ENCODE measurements around the gene EFCC1.

The EFCC1 gene, protein sequence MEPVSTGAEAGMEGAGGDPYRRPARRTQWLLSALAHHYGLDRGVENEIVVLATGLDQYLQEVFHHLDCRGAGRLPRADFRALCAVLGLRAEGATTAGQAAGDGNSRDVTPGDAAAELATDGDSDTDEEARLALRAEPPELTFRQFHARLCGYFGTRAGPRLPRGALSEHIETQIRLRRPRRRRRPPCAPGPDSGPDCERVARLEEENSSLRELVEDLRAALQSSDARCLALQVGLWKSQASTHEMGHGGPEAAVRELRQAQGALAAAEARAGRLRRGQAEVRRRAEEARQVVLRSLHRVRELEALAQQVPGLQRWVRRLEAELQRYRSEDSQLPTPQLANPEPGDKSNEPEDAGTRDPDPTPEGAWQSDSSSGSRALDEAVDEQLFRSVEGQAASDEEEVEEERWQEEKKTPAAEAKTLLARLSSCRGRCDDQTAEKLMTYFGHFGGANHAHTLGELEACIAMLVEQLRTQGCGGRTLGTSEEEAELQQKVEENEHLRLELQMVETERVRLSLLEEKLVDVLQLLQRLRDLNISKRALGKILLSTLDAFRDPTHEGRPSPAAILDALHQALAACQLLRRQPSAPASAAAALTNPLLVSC

DNA sequence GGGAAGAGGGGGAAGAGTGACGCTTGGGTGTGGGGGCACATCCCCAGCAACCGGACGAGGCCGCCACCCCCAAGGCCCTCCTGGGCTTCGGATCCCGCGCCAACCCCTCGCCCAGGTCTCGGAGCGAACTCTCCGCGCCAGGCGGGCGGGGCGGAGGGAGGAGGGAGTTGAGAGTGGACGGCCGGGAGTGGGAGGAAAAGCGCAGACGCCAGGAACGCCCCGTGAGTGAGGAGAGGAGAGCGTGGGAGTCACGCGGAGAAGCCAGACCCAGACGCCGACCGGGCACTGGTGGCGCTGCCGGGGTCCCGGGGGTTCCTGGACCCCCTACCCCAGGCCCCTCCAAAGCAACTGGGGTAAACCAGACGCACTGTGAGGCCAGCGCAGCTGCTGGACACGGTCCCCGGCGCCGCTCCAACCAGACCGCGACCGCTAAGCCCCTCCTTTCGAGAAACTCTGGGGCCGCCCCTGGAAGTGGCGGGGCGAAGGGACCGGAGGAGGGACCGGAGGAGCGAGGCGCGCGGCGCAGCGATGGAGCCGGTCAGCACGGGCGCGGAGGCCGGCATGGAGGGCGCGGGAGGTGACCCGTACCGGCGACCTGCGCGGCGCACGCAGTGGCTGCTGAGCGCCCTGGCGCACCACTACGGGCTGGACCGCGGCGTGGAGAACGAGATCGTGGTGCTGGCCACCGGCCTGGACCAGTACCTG is at the start of gene EFCC1:
TSS of gene EFCC1 (plus strand) at position 204 of the 705 bp plus-strand sequence. CDS start at position 529, 325 bp downstream.
- no peak for DNase-seq (ENCODE audit: insufficient read length, low spot score)
- no peak for FAIRE-seq

DNA sequence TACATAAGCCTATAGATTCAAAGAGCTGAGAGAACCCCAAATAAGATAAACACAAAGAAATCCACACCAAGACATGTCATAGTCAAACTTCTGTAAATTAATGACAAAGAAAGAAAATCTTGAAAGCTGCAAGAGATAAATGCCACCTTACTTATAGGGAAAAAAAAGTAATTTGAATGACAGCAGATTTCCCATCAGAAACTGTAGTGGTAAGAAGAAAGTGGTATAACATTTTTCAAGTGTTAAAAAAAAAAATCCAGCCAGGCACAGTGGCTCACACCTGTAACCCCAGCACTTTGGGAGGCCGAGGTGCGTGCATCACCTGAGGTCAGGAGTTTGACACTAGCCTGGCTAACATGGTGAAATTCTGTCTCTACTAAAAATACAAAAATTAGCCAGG is 44.7 kb upstream of the EFCC1 start:
- FAIRE-seq (no peak), DNase-seq (ENCODE audit: insufficient read length, low spot score) (no peak)

DNA sequence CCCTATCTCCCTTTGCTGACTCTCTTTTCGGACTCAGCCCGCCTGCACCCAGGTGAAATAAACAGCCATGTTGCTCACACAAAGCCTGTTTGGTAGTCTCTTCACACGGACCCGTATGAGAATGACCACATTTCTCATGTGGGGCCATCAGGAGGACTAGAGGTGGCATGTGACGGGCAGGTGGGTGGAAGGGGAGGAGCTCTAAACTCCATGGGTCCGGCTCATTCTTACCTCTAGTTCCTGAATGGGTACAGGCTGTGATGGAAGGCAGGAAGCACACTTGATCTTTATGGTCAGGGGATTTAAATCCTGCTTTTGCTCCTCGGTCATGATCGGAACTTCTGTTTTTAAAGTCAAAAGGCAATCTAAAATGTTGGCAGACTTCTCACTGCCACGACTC is 35.8 kb upstream of the EFCC1 start:
- FAIRE-seq, result no peak
- no peak for DNase-seq (ENCODE audit: insufficient read length, low spot score)

DNA sequence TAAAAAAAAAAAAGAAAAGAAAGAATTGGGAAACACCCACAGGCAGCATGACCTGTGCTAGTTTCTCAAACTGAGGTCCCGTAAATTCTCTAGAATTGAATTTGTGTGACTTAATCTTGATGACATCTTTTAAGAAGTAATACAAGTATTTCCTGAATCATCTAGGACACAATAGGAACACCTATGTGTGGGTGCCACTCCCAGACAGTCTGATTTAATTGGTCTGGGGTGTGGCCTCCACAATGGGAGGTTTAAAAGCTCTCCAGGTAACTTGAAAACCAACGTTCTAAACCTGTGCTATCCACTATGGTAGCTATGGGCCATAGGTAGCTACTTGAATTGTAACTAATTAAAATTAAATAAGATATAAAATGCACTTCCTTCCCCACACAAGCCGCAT is 35.3 kb upstream of the EFCC1 start:
- FAIRE-seq (no peak), DNase-seq (ENCODE audit: insufficient read length, low spot score) (no peak)

DNA sequence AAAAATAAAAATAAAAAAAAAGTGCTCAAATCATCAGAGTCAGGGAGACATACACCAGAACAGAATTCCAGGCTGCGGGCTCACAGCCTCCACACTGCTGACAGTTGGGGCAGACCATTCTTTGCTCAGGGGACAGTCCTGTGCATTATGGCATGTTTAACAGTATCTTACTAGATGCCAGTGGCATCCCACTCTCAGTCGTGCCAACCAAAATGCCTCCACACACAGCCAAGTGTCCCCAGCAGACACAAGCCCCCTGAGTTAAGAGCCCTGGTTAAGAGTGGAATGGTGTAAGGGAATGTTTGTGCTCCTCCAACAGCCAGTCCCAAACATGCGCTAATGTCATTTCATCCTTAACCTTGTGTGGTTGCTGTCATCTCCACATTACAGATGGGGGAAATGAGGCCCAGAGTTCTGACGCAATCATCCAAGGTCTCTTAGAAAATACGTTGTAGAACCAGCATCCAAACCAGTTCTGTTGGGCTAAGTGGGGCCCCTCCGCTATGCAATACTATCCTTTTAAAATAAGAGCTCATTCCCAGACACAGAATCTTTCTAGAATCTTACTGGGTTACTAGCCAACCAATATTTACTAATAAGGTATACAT is 33.3 kb upstream of the EFCC1 start:
- FAIRE-seq (no peak), DNase-seq (ENCODE audit: insufficient read length, low spot score) (no peak)

DNA sequence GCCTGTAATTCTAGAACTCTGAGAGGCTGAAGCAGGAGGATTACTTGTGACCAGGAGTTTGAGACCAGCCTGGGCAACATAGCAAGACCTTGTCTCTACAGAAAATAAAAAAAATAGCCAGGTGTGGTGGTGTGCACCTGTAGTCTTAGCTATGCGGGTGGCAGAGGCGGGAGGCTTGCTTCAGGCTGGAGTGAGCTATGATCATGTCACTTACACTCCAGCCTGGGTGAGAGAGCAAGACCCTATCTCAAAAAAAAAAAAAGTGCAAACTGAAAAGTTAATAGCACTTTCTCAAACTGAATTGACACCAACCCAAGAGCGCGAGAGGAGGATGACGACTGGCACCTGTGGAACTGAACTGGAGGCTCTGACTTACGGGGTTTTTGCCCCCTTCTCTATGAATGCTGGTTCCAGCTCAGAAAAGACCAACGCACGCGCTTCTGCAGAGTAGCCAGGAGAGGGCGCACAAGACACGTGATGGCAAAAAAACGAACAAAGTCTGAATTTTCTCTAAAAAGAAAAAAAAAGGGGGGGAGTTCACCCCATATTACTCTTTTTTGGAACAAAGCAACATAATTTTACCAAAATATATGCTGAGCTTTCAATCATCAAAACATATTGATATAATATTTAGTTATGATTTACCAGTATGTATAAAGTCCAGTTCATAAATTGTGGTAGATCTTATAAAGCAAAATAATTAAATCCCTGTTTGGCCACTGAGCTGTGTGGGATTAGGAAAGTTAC is 30.9 kb upstream of the EFCC1 start:
- no peak for FAIRE-seq
- DNase-seq (ENCODE audit: insufficient read length, low spot score), result peak; percentile 44

DNA sequence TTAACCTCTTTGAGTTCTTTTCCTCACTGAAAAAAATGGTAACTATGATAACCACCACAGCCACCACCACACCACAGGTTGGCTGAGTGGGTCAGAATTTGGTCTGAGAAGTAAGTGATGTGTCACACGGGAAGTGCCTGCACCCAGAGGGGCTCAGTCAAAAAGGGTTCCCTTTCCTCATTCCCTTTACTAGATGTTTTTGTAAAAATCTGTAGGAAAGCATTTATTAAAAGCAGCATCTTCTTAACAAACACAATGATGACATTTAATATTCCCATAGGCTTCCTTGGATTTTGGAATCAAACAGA is 30.4 kb upstream of the EFCC1 start:
- FAIRE-seq, result no peak
- DNase-seq (ENCODE audit: insufficient read length, low spot score), result no peak

DNA sequence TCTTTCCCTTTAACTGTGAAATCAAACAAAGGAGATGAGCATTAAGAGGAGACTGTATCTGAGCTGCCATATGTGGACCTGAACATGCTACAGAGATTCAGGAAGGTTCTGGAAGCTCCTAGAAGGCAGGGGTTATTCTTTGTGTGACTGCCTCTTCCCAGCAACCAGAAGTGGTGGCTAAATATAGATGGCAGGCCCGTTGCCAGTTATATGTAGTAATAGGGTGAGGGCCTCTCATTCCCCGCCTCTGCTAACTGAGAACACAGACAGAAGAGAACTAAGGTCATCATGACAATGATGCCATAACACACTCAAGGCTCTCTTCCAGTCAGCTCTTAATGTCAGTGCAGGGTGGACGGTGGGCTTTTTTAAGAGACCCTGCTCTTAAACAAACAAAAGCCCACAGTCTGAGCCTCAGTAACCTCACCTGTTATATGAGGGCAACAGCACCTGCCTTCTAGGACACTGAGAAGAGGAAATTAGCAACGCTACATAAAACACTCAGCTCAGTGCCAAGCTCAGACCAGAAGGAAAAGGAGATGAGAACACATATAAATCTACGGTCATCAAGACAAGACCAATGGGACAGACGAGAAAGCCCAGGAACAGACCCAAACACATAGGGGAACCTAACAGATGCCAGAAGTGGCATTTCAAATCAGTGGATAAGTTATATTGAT is 29.5 kb upstream of the EFCC1 start:
- no peak for DNase-seq (ENCODE audit: insufficient read length, low spot score)
- FAIRE-seq, result no peak

DNA sequence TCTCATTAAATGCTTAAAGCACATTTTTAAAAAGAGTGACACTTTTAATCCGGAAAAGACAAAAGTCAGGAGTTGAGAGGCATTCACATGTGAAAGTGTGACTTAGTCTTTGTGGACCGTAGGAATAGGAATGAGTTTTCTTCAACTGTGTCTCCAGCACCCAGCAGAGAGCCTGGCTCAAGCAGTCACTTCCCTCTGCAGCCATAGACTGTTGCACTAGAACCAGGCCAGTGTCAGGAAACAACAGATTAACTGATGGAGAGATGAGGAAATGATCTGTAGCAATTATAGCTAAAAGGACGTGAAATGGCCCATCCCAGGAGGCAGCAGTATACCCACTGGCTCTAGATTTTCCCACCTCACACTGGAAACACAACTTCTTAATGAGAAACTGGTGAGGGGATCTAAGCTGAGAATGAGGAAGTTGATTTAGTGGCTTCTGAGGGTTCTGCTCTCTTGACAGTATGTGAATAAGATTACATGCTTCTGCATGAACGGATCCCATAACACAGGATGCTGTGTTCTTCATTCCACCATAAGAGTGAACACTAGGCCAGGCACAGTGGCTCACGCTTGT is 27.0 kb upstream of the EFCC1 start:
- no peak for FAIRE-seq
- no peak for DNase-seq (ENCODE audit: insufficient read length, low spot score)

DNA sequence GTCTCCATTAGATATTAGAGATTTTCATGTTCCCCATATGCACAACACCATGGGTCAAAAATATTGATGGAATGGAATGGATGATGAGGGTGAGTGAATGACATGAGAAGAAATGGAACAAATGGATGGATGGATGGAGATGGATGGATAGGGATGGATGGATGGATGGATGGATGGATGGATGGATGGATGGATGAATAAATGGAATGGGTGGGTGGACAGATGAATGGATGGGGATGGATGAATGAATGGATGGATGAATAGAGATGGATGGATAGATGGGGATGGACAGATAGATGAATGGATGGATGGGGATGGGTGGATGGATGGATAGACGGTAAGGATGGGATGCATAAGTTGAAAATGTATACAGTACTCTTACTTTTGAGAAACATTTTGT is 25.8 kb upstream of the EFCC1 start:
- no peak for DNase-seq (ENCODE audit: insufficient read length, low spot score)
- no peak for FAIRE-seq

DNA sequence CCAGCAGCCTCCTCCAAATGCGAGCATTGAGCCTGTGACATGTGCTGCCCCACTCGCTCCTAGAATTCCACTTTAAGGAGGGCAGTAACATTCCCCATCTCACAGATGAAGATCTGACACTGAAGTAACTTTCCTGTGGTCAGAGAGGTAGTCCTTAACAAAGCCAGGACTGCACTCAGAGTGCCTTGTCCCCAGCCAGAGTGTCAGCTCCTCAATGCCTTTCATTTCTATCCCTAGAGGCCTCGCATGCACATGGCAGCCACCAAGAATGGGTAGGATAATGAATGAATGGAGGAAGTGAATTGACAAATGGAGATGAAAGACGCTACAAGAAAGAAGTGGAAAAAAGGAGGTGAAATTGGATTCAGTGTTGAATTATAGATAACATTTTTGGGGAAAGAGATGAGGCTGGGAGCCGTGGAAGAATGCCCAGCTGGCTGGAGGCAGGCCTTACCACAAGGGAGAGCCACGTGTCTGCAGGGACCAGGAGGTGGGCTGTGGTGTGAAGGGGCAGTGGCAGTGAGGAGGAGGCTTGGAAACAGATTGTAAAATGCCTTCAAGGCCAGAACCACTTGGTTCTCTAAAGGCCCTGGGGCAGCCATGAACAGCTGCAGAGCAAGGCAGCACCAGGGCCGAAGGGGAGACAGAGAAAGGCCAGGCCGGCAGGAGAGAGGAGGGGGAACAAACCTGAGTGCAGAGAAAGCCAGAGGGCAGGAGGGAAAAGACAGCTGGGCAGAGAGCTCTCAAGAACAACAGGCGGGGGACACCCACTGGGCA is 17.6 kb upstream of the EFCC1 start:
- DNase-seq (ENCODE audit: insufficient read length, low spot score), result no peak
- no peak for FAIRE-seq

DNA sequence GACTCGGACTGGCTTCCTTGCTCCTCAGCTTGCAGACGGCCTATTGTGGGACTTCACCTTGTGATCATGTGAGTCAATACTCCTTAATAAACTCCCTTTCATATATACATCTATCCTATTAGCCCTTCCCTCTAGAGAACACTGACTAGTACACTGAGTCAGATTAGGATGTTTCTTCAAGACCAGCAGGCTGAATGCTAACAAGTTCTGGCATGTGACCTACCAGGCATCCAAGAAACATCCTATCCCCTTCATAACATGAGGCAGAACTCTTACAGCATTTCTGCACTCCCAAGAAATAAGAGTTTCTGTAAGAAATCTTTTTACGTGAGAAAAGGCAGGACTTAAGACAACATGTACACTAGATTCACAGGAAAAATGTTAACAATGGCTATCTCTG is 16.5 kb upstream of the EFCC1 start:
- DNase-seq (ENCODE audit: insufficient read length, low spot score), result no peak
- no peak for FAIRE-seq

DNA sequence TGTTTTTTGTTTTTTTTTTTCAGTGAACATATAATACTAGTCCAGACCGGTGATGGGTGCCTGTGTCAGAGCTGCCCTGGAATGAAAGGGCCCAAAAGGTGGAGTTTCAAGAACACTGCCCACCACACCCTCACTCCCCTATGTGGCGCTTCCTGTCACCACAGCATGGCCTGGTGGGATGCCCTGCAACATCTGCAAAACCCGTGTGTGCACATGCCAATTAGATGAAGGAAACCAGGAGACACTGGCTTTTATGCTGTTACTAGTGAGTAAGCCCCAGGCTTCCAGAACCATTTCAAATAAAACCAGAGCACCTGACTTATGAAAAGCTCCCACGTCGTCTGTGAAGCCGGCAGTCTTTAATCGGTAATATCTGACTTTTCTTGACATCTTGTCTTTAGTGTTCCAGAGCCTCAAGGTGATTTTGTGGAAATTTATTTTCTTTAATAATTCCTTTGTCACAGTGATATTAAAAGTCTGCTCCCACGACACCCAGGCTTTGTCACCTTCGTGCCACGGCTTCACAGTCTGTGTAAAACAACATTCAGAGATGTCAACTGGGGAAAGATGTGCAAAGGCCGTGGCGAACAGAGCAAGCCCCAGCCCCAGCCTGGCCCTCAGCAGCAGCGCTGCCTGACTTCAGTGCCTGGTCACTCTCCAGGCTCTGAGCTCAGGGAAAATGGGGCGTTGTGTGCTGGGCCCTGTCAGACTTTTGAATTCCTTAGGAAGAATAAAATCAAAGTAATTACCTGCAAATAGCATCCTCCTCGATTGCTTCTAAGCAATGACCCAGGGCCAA is 13.6 kb upstream of the EFCC1 start:
- FAIRE-seq, result no peak
- no peak for DNase-seq (ENCODE audit: insufficient read length, low spot score)

DNA sequence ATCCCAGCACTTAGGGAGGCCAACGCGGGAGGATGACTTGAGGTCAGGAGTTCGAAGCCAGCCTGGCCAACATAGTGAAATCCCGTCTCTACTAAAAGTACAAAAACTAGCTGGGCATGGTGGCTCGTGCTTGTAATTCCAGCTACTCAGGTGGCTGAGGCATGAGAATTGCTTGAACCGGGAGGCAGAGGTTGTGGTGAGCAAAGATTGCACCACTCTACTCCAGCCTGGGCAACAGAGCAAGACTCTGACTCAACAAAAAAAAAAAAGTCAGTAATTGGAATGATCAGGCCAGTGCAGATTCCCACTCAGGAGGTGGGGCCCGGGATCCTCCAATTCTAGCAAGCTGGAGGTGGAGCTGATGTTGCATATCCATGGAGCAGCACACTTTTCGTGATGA is 12.8 kb upstream of the EFCC1 start:
- no peak for FAIRE-seq
- no peak for DNase-seq (ENCODE audit: insufficient read length, low spot score)

DNA sequence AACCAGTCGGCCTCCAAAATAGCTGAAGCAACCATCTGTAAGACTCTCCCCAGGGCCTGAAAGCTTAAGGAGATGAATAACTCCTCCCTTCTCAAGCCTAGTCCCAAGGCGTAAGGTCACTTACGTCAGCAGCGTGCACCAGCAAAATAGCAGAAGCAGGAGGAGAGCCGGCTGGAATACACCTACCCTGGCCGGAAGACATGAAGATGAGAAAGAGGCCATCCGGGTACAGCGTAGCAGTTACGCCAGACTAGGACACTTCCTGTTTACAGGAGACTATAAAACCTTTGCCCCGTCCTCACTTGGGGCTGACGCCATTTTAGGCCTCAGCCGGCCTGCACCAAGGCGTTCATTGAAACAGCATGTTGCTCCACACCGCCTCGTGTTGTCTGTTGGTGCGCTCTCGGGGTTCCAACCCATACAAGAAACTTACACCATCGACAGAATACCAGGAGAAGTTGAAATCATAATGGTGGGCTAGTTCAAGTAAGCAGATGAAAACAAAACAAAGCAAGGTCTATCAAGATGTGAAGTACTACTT is 9.7 kb upstream of the EFCC1 start:
- FAIRE-seq (no peak), DNase-seq (ENCODE audit: insufficient read length, low spot score) (no peak)

DNA sequence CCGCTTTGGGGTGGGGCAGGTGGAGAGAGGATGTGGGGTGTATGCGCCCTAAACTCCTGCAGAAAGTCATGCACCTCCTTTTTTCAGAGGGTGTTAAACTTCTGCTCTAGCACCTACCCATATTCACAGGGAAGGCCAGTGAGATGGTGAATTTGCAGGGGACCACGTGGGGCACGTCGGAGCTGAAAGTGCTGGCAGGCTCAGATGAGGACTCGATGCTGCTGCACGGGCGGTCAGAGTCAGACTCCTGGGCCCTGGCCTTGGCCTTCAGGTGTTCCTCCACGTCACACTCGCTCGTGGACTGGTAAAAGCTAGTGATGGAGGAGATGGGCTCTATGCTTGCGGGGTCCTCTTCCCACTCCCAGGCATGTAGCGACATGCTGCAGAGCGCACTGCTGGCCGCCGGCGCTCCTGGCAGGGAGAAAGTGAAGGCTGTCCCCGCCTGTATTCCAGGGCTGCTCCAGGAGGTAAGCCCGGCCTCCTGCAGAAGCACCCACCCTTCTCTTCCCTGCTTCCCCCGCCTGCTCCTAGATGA is 8.1 kb upstream of the EFCC1 start:
- FAIRE-seq, result no peak
- no peak for DNase-seq (ENCODE audit: insufficient read length, low spot score)

DNA sequence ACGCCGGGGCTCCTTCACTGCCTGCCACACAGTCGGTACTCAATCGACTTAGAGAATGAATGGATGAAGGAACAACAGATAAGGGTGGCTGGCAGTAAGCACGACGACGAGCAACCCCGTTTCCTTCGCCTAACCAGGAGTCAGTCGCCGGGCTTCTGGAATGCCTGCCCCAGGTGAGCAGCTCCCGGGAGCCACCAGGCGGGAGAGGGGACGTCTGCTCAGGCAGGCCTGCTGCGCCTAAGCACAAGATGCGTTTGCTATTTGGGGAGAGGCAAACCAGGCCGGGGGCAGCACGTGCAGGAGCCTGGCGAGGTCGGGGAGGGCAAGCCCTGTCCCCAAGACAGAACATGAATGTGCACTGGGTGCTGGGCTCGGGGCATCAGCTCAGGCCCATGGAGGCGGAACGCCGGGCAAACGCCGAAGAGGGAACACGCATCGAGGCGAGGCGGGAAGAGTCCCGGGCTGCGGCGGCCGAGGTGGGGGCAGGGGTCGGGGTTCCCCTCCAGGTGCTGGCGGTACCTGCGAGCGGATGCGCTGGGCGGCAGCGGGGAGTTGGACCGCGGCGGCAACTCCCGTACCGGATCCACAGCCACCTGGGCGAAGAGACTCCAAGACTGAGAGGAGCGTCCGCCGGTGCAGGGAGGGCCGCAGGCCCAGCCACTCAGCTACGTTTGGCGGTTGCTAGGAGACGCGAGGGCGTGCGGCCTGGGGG is 7.5 kb upstream of the EFCC1 start, which contains the start of gene CFAP92:
TSS of gene CFAP92 (minus strand) at position 616 of the 712 bp plus-strand sequence. CDS start 772 bp downstream, outside the sequence.
- DNase-seq (ENCODE audit: insufficient read length, low spot score), result peak; percentile 87
- FAIRE-seq, result no peak
